Heart right ventricle (tissue), 16 donors: ENCODE measurements around the gene C14orf93. TPM values are rescaled to one million over a fixed set of nuclear protein-coding genes. Genes with fewer than 3 reads are reported as not detected.
"Not testable (repeated sequence)": the region's sequence is repeated elsewhere in the genome, so short reads cannot be mapped to it uniquely, and the experiment has no call there.

Experiments
- ATAC-seq, 8 donors: fragments of 200-7000 bp; cut with Tn5 transposase; one replicate each; pipeline ENCODE4 v1.9.1; 2020; ENCODE audit warnings: mild to moderate bottlenecking in 8 of 8, moderate library complexity in 8 of 8, moderate number of reproducible peaks in 1 of 8
- DNase-seq, 2 donors: peaks; one replicate each; pipeline ENCODE4 v3.0.0-alpha.2; 2020
- H3K27ac ChIP-seq, 10 donors: fragments of 200-600 bp; sonication (generic) in 2 of 10; one replicate each; pipeline versions ENCODE4 v1.5.0 to v1.8.0; 2020 to 2022; ENCODE audit warnings: mild to moderate bottlenecking in 3 of 10
- H3K27me3 ChIP-seq, 7 donors: fragments of 200-600 bp; one replicate each; pipeline ENCODE4 v1.8.0; 2021 to 2022; ENCODE audit warnings: mild to moderate bottlenecking in 2 of 7
- H3K36me3 ChIP-seq, 9 donors: fragments of 200-600 bp; sonication (generic) in 1 of 9; one replicate each; pipeline versions ENCODE4 v1.5.0 to v1.8.0; 2020 to 2022; ENCODE audit warnings: mild to moderate bottlenecking in 2 of 9
- H3K4me1 ChIP-seq, 9 donors: fragments of 200-600 bp; sonication (generic) in 1 of 9; one replicate each; pipeline versions ENCODE4 v1.5.0 to v1.8.0; 2020 to 2022; ENCODE audit warnings: mild to moderate bottlenecking in 4 of 9
- H3K4me3 ChIP-seq, 10 donors: fragments of 200-600 bp; sonication (generic) in 2 of 10; one replicate each; pipeline versions ENCODE4 v1.5.0 to v1.8.0; 2020 to 2022; ENCODE audit warnings: mild to moderate bottlenecking in 7 of 10, moderate library complexity in 2 of 10
- H3K9me3 ChIP-seq, 11 donors: fragments of 200-600 bp in 10 of 11; sonication (generic) in 2 of 11; one replicate each; pipeline versions ENCODE4 v1.5.0 to v1.8.0; 2013 to 2022; ENCODE audit warnings: mild to moderate bottlenecking in 2 of 11, control low read depth in 1 of 11, moderate library complexity in 1 of 11
- WGBS, 2 donors: extraction: QIAGEN DNeasy Blood & Tissue Kit; methylation state at CpG; one replicate each; pipeline ENCODE4 v1.1.7; 2013; ENCODE audit warnings: inconsistent platforms in 1 of 2; 5-methylcytosine and 5-hydroxymethylcytosine counted together
- intact Hi-C, 10 donors: fragments of 100-400 bp; cut with DNase I; formaldehyde crosslinking; loops; one replicate each; pipeline versions ENCODE4 v1.11.1 to v1.14.2; 2022
- polyA plus RNA-seq, 2 donors: library from polyadenylated mRNA; stranded (reverse); fragments of 200-250 nt; gene quantifications; one replicate each; pipeline ENCODE4 v1.2.3, GENCODE V29; 2013
- total RNA-seq, 10 donors: library from RNA; stranded (reverse); fragmentation: NEBNext Ultra II Directional in 3 of 10; extraction: Animal tissue kit (Norgen Biotek cat#: 25700) in 3 of 10; gene quantifications; one replicate each; pipeline versions ENCODE4 v1.2.1 to v1.2.4, GENCODE V29; 2021 to 2023
- TF ChIP-seq, protein P1 (sequence below), 9 donors: fragments of 200-600 bp; sonication (generic) in 2 of 9; IDR thresholded peaks; one replicate each; pipeline versions ENCODE4 v1.5.0 to v1.8.0; 2021 to 2022; ENCODE audit warnings: antibody characterized with exemption in 9 of 9, mild to moderate bottlenecking in 5 of 9, moderate library complexity in 1 of 9
- donor health status: Arrhythmogenic right ventricular cardiomyopathy.
- donor health status: ischemic (EF 13 %, LVEDD 7.1; RV severe dilation, severe dysfunction).
- donor health status: healthy with polysubstance abuse.
- donor health status: DM: no; HTN: yes; CAD: no.
- donor health status: DM: no; HTN: no; CAD: no.
- donor health status: ischemic (EF 25% LVEDD 6.9; RV normal size, moderate dysfunction).
- donor health status: ischemic (EF 25% LVEDD 5.7; RV mildly dilated, moderate dysfunction).
- donor health status: healthy.
- donor health status: DM: yes; HTN: yes; CAD: no.
- donor health status: Ischemic cardiomyopathy.
- donor health status: ischemic (EF 35%, LVEDD 5.7; RV mildly dilated, moderate dysfunction).
- donor health status: nonischemic (EF 11% LVEDD 7.7; RV severe dilation, severe dysfunction).
- donor health status: DM: yes; HTN: yes; CAD: no.
- donor health status: PGD.
- donor health status: ischemic (EF 29% LVEDD 5.4; RV normal size, mild dysfunction).
- donor health status: nonischemic (EF 23%, LVEDD 6.1; RV moderate dilation, normal function).

The C14orf93 gene
- total and polyA plus RNA-seq, 12 donors: 3.2 to 6.7 (median 4.8) TPM

DNA sequence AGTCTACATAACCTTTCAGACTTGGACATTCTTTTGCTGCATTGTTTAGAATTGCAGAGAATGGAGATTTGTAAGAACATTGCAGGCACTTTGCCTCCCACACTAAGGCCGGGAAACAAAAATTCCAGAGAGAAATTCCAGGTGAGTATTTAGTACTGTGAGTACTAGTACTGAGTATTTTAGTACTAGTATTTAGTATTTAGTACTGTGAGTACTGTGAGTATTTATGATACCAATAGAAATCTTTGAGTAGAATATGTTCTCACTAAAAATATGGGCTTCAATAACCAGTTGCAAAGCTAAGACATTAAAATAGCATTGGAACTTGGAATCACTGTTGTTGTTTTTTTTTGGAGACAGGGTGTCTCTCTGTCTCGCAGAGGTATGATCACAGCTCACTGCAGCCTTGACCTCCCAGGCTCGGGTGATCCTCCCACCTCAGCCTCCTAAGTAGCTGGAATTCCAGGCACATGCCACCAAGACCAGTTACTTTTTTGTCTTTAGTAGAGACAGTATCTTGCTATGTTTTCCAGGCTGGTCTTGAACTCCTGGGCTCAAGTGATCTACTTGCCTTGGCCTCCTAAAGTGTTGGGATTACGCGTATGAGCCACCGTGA lies 47.8 kb downstream of the C14orf93 start:
- H3K27ac ChIP-seq: no peak overlapping the region

DNA sequence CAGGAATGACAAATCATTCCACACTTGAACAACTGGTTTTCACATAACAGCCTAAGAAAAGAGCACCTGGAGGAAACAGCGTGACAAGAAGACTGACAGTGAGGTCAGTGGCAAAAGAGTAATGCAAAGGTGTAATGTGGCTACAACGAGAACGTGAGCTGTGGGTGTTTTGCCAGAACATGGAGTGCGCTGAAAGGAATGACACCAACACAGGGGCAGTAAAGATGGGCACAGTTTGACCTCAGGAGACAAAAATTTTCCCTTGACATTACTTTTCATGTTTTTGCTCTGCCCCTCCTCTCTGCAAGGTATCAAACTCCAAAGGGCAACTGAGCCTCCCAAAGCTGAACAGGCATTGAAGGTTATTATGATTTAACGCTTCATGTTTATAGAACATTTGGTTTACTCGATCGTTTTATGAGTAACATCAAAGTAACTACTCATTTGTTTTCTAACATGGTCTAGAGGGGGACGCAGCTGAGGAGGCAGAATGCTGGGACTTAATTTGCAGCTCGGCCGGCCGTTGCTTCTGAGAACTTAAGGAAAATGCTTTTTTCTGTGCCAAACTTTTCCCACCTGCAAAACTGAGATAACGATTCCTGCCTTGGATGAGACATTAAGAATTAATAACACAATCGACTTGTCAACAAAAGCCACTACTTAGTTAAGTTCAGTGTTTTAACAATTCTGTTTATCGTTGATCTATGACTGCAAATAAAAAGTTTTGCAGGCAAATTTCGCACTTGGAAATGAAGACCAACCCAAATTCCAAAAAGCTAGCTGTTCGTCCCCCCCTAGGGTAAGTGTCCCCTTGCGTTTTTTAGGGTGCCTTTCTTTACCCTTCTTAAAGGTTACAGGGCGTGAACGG lies 54.0 kb downstream of the C14orf93 start:
- TF ChIP-seq, protein P1, sequence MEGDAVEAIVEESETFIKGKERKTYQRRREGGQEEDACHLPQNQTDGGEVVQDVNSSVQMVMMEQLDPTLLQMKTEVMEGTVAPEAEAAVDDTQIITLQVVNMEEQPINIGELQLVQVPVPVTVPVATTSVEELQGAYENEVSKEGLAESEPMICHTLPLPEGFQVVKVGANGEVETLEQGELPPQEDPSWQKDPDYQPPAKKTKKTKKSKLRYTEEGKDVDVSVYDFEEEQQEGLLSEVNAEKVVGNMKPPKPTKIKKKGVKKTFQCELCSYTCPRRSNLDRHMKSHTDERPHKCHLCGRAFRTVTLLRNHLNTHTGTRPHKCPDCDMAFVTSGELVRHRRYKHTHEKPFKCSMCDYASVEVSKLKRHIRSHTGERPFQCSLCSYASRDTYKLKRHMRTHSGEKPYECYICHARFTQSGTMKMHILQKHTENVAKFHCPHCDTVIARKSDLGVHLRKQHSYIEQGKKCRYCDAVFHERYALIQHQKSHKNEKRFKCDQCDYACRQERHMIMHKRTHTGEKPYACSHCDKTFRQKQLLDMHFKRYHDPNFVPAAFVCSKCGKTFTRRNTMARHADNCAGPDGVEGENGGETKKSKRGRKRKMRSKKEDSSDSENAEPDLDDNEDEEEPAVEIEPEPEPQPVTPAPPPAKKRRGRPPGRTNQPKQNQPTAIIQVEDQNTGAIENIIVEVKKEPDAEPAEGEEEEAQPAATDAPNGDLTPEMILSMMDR (IDR thresholded peaks at IDR 0.05): no peak
- Histone ChIP-seq H3K9me3 (no peaks in the 10 kb centered on the region), H3K36me3 (peaks cover 0 to 41% (median 16%) of the 10 kb centered on the region in 9 donors), H3K27me3 (no peaks in the 10 kb centered on the region), H3K4me1 (peaks cover 4 to 18% (median 12%) of the 10 kb centered on the region in 9 donors), H3K27ac (peak overlapping the region; percentile 75 to 97 (median 94)), H3K4me3 (peak overlapping the region; percentile 60 to 82 (median 72))
- ATAC-seq (no peak), DNase-seq (no peak)
- WGBS, 2 donors: 22 to 23% methylated on average over 19 of the region's 19 CpGs
- intact Hi-C loops: loop anchor here in 1 of 10 donors (2.0 kb wide), 1 partner anchor 25 kb away; no protein-coding TSS in a partner anchor

More for the DNA sequence above, 47.8 kb downstream of the C14orf93 start:
- intact Hi-C loops: no loop called here
- 93 to 94% methylated on average over 6 of the region's 6 CpGs for WGBS, 2 donors
- TF ChIP-seq, protein P1 (IDR thresholded peaks at IDR 0.05): no peak
- no peak for ATAC-seq
- H3K27me3 ChIP-seq: no peaks in the 10 kb centered on the region
- no peak overlapping the region for H3K4me3 ChIP-seq
- H3K36me3 ChIP-seq: no peaks in the 10 kb centered on the region
- H3K4me1 ChIP-seq: peaks cover 0 to 6% (median 0%) of the 10 kb centered on the region in 9 donors
- no peak for DNase-seq
- H3K9me3 ChIP-seq: no peaks in the 10 kb centered on the region

DNA sequence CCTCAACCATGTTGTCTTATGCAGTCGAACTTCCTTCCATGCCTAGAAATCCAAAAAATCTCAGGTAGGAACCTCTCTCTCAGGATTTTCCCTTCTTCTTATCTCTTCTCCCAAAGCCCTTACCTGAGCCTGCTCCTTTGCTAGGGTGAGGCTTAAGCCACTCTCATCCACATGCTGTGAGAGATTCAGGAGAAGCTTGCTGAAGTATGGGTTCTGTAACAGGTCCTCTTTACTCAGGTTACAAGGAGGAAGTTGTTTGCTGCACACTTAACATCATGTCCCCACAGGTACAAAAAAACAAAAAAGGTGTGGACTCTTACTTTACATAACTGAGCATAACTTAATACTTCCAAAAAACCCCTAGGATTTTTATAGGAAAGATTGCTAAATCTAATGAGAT lies 57.5 kb downstream of the C14orf93 start:
- DNase-seq (no peak), ATAC-seq (no peak)
- intact Hi-C loops: no loop called here
- TF ChIP-seq, protein P1 (IDR thresholded peaks at IDR 0.05): no peak
- 98 to 100% methylated on average over 1 of the region's 1 CpG for WGBS, 2 donors
- no peak overlapping the region for H3K4me3 ChIP-seq
- no peaks in the 10 kb centered on the region for H3K27me3 ChIP-seq
- peaks cover 0 to 75% (median 17%) of the 10 kb centered on the region in 9 donors for H3K36me3 ChIP-seq
- H3K4me1 ChIP-seq: peaks cover 4 to 17% (median 12%) of the 10 kb centered on the region in 9 donors
- no peaks in the 10 kb centered on the region for H3K9me3 ChIP-seq
- H3K27ac ChIP-seq: peak overlapping the region in 1 of 10 donors; percentile 45

- peaks cover 4 to 13% (median 11%) of the 10 kb centered on the region in 9 donors for H3K4me1 ChIP-seq
- H3K4me3 ChIP-seq, ATAC-seq, H3K9me3 ChIP-seq, intact Hi-C loops, H3K27me3 ChIP-seq, DNase-seq: not testable (repeated sequence)
- peaks cover 0 to 82% (median 23%) of the 10 kb centered on the region in 9 donors for H3K36me3 ChIP-seq
- peak overlapping the region in 1 of 10 donors; percentile 66 for H3K27ac ChIP-seq
- 90 to 92% methylated on average over 8 of the region's 8 CpGs for WGBS, 2 donors
Measured at GRCh38 chr14:22951795-22952194, 58.1 kb downstream of the C14orf93 start.
